DND-41 (cell line): ENCODE results near the gene AP5B1.

Experiments used
- EZH2 ChIP-seq: IDR thresholded peaks from 3 replicates; pipeline ENCODE4 v1.6.1; 2012; ENCODE audit warnings: borderline replicate concordance, low read depth, mild to moderate bottlenecking, moderate library complexity, low read length, inconsistent platforms; ENCODE audit not compliant: severe bottlenecking
- TF ChIP-seq, protein P1 (sequence below): IDR thresholded peaks from 2 replicates; pipeline ENCODE4 v1.5.1; 2012; ENCODE audit warnings: borderline replicate concordance, low read length, moderate library complexity, mild to moderate bottlenecking; ENCODE audit not compliant: poor library complexity, severe bottlenecking; ENCODE audit errors: extremely low read depth

DNA sequence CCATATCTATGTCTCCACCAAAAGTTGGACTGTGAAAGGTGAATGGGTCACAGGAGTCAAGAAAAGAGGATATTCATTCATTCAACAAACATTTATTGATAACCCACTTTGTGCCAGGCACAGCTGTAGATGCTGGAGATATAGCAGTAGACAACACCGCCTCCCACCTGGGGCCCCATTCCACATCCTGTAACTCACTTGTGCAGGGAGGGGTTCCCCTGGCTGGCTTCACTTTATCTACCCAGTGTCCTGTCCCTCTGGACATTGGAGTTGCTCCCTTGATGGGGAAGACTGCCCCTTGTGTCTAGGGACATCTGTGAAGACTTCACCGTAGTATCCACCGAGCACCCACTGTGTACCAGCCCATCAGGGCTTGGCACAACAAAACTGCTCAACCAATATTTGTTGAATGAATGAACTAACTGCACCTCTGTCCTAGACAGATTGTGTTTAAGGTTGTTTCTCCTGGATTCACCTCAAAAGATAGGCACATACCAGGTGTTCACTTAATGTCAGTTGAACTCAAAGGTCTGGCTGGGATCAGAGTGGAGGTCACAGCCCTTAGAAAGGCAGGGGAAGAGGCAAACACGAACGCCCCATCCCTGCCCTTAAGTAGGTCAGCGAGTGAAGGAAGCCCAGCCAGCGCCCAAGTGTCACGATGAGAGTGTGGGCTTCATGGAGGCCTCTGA is 4.7 kb upstream of the AP5B1 start:
- TF ChIP-seq, protein P1, sequence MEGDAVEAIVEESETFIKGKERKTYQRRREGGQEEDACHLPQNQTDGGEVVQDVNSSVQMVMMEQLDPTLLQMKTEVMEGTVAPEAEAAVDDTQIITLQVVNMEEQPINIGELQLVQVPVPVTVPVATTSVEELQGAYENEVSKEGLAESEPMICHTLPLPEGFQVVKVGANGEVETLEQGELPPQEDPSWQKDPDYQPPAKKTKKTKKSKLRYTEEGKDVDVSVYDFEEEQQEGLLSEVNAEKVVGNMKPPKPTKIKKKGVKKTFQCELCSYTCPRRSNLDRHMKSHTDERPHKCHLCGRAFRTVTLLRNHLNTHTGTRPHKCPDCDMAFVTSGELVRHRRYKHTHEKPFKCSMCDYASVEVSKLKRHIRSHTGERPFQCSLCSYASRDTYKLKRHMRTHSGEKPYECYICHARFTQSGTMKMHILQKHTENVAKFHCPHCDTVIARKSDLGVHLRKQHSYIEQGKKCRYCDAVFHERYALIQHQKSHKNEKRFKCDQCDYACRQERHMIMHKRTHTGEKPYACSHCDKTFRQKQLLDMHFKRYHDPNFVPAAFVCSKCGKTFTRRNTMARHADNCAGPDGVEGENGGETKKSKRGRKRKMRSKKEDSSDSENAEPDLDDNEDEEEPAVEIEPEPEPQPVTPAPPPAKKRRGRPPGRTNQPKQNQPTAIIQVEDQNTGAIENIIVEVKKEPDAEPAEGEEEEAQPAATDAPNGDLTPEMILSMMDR: no peak
- no peak for TF ChIP-seq EZH2
